ENCODE results near the gene ADPRS. TPM values are rescaled to one million over a fixed set of nuclear protein-coding genes. Genes with fewer than 3 reads are reported as not detected.

Gene ADPRS
- total RNA-seq, 5 donors from 2014 or later (not counting 1 experiment from before 2014, with no cell fraction given): 19.0 to 30.2 (median 28.1) TPM

- peak in 1 of 35 experiments; percentile 8 for DNase-seq
- H3K27me3 Mint-ChIP-seq: peaks cover 4 to 9% of the 10 kb centered on the region in 2 donors
- H3K9me3 Mint-ChIP-seq: no peaks in the 10 kb centered on the region
- WGBS (ENCODE audit: insufficient coverage): 83% methylated on average over 1 of the region's 4 CpGs
- Histone ChIP-seq H3K4me3 (ENCODE audit: control insufficient read depth in 1 of 2, extremely low read depth in 1 of 2, low read length in 1 of 2) (no peak overlapping the region), H3K27me3 (replicated peaks in 1 of 2; ENCODE audit: control insufficient read depth in 2 of 2, extremely low read depth in 1 of 2, insufficient read depth in 2 of 2, low read length in 1 of 2) (peaks cover 0 to 19% of the 10 kb centered on the region in 2 experiments), H3K27ac (ENCODE audit: low read length) (no peak overlapping the region), H3K9me3 (no peaks in the 10 kb centered on the region), H3K36me3 (ENCODE audit: control insufficient read depth in 2 of 2, extremely low read depth in 1 of 2, insufficient read depth in 1 of 2, low read length in 1 of 2) (peaks cover 3 to 48% of the 10 kb centered on the region in 2 donors), H3K4me1 (ENCODE audit: control insufficient read depth in 1 of 2, extremely low read depth in 1 of 2, insufficient read depth in 2 of 2, low read length in 2 of 2) (peaks cover 8 to 39% of the 10 kb centered on the region in 2 experiments)
- CTCF ChIA-PET: interaction anchor here in 1 of 2 donors (1.2 kb wide), 1 partner anchor 61 kb away, joined by 3 read pairs; no protein-coding TSS in a partner anchor
- ATAC-seq (replicated peaks in 1 of 4): no peak
- peaks cover 14% of the 10 kb centered on the region for H3K36me3 Mint-ChIP-seq
- peaks cover 22 to 29% (median 28%) of the 10 kb centered on the region in 3 donors for H3K4me1 Mint-ChIP-seq
- H3K4me3 Mint-ChIP-seq: peak overlapping the region in 2 of 3 donors; percentile 34 to 43
- POLR2A ChIA-PET: interaction anchor here (0.6 to 0.7 kb wide), 2 partner anchors 53 to 216 kb away, joined by 3 read pairs; no protein-coding TSS in a partner anchor
- H3K27ac Mint-ChIP-seq: no peak overlapping the region
Observed at GRCh38 chr1:36091141-36091540, 2.4 kb downstream of the ADPRS start.

GRCh38 chr1:36091698-36092097 is 3.0 kb downstream of the ADPRS start:
- H3K9me3 Mint-ChIP-seq: no peaks in the 10 kb centered on the region
- peak in 2 of 35 experiments; percentile 2 to 16 for DNase-seq
- peaks cover 22 to 29% (median 28%) of the 10 kb centered on the region in 3 donors for H3K4me1 Mint-ChIP-seq
- POLR2A ChIA-PET: interaction anchor here in 1 of 2 donors (0.6 kb wide), 1 partner anchor 350 kb away, joined by 7 read pairs; no protein-coding TSS in a partner anchor
- peak overlapping the region in 1 of 2 donors; percentile 11 for H3K27ac Mint-ChIP-seq
- 94% methylated on average over 12 of the region's 13 CpGs for WGBS (ENCODE audit: insufficient coverage)
- Histone ChIP-seq H3K9me3 (no peaks in the 10 kb centered on the region), H3K27me3 (replicated peaks in 1 of 2; ENCODE audit: control insufficient read depth in 2 of 2, extremely low read depth in 1 of 2, insufficient read depth in 2 of 2, low read length in 1 of 2) (peaks cover 0 to 13% of the 10 kb centered on the region in 2 experiments), H3K4me3 (ENCODE audit: control insufficient read depth in 1 of 2, extremely low read depth in 1 of 2, low read length in 1 of 2) (no peak overlapping the region), H3K4me1 (ENCODE audit: control insufficient read depth in 1 of 2, extremely low read depth in 1 of 2, insufficient read depth in 2 of 2, low read length in 2 of 2) (peaks cover 8 to 39% of the 10 kb centered on the region in 2 experiments), H3K27ac (ENCODE audit: low read length) (no peak overlapping the region), H3K36me3 (ENCODE audit: control insufficient read depth in 2 of 2, extremely low read depth in 1 of 2, insufficient read depth in 1 of 2, low read length in 1 of 2) (peaks cover 6 to 52% of the 10 kb centered on the region in 2 donors)
- H3K36me3 Mint-ChIP-seq: peaks cover 14% of the 10 kb centered on the region
- CTCF ChIA-PET: interaction anchor here in 1 of 2 donors (1.2 kb wide), 1 partner anchor 60 kb away, joined by 3 read pairs; no protein-coding TSS in a partner anchor
- H3K27me3 Mint-ChIP-seq: peaks cover 0 to 4% of the 10 kb centered on the region in 2 donors
- peak overlapping the region in 2 of 3 donors; percentile 34 to 43 for H3K4me3 Mint-ChIP-seq
- ATAC-seq (replicated peaks in 1 of 4): no peak

GRCh38 chr1:36092166-36092797 is 3.6 kb downstream of the ADPRS start:
- Mint-ChIP-seq H3K27ac (no peak overlapping the region), H3K4me1 (peaks cover 17 to 26% (median 24%) of the 10 kb centered on the region in 3 donors)
- WGBS (ENCODE audit: insufficient coverage): 98% methylated on average over 12 of the region's 17 CpGs

GRCh38 chr1:36092798-36093185 is 4.1 kb downstream of the ADPRS start:
- H3K4me3 Mint-ChIP-seq: no peak overlapping the region
- H3K9me3 Mint-ChIP-seq: no peaks in the 10 kb centered on the region
- no peaks in the 10 kb centered on the region for H3K27me3 Mint-ChIP-seq
- DNase-seq (peak in 2 of 35 experiments; percentile 9 to 11), ATAC-seq (replicated peaks in 1 of 4) (no peak)
- peaks cover 14% of the 10 kb centered on the region for H3K36me3 Mint-ChIP-seq
- H3K4me3 ChIP-seq (ENCODE audit: control insufficient read depth in 1 of 2, extremely low read depth in 1 of 2, low read length in 1 of 2): no peak overlapping the region
- peaks cover 0 to 2% of the 10 kb centered on the region in 2 experiments for H3K27me3 ChIP-seq (replicated peaks in 1 of 2; ENCODE audit: control insufficient read depth in 2 of 2, extremely low read depth in 1 of 2, insufficient read depth in 2 of 2, low read length in 1 of 2)
- H3K27ac ChIP-seq (ENCODE audit: low read length): no peak overlapping the region
- peaks cover 8 to 38% of the 10 kb centered on the region in 2 experiments for H3K4me1 ChIP-seq (ENCODE audit: control insufficient read depth in 1 of 2, extremely low read depth in 1 of 2, insufficient read depth in 2 of 2, low read length in 2 of 2)
- ChIA-PET CTCF (no interaction called here), POLR2A (no interaction called here)
- H3K4me1 Mint-ChIP-seq: peaks cover 17 to 26% (median 24%) of the 10 kb centered on the region in 3 donors
- WGBS (ENCODE audit: insufficient coverage): 94% methylated on average over 7 of the region's 9 CpGs
- peaks cover 6 to 52% of the 10 kb centered on the region in 2 donors for H3K36me3 ChIP-seq (ENCODE audit: control insufficient read depth in 2 of 2, extremely low read depth in 1 of 2, insufficient read depth in 1 of 2, low read length in 1 of 2)
- no peaks in the 10 kb centered on the region for H3K9me3 ChIP-seq
- no peak overlapping the region for H3K27ac Mint-ChIP-seq

More at GRCh38 chr1:36092166-36092797, 3.6 kb downstream of the ADPRS start:
- peaks cover 8 to 39% of the 10 kb centered on the region in 2 experiments for H3K4me1 ChIP-seq (ENCODE audit: control insufficient read depth in 1 of 2, extremely low read depth in 1 of 2, insufficient read depth in 2 of 2, low read length in 2 of 2)
- POLR2A ChIA-PET: interaction anchor here in 1 of 2 donors (0.6 kb wide), 1 partner anchor 349 kb away, joined by 7 read pairs; no protein-coding TSS in a partner anchor
- ATAC-seq (replicated peaks in 1 of 4): no peak
- H3K27ac ChIP-seq (ENCODE audit: low read length): no peak overlapping the region
- H3K36me3 ChIP-seq (ENCODE audit: control insufficient read depth in 2 of 2, extremely low read depth in 1 of 2, insufficient read depth in 1 of 2, low read length in 1 of 2): peaks cover 6 to 52% of the 10 kb centered on the region in 2 donors
- Mint-ChIP-seq H3K9me3 (no peaks in the 10 kb centered on the region), H3K36me3 (peaks cover 14% of the 10 kb centered on the region), H3K4me3 (peak overlapping the region in 1 of 3 donors; percentile 43), H3K27me3 (no peaks in the 10 kb centered on the region)
- H3K4me3 ChIP-seq (ENCODE audit: control insufficient read depth in 1 of 2, extremely low read depth in 1 of 2, low read length in 1 of 2): no peak overlapping the region
- peaks cover 0 to 7% of the 10 kb centered on the region in 2 experiments for H3K27me3 ChIP-seq (replicated peaks in 1 of 2; ENCODE audit: control insufficient read depth in 2 of 2, extremely low read depth in 1 of 2, insufficient read depth in 2 of 2, low read length in 1 of 2)
- peak in 2 of 35 experiments; percentile 7 to 11 for DNase-seq
- CTCF ChIA-PET: no interaction called here
- H3K9me3 ChIP-seq: no peaks in the 10 kb centered on the region

- H3K36me3 Mint-ChIP-seq: peaks cover 14% of the 10 kb centered on the region
- WGBS (ENCODE audit: insufficient coverage): 98% methylated on average over 7 of the region's 7 CpGs
- POLR2A ChIA-PET: no interaction called here
- H3K9me3 ChIP-seq: no peaks in the 10 kb centered on the region
- no peaks in the 10 kb centered on the region for H3K27me3 Mint-ChIP-seq
- H3K27ac Mint-ChIP-seq: no peak overlapping the region
- H3K4me1 Mint-ChIP-seq: peaks cover 17 to 26% (median 22%) of the 10 kb centered on the region in 3 donors
- no peaks in the 10 kb centered on the region for H3K9me3 Mint-ChIP-seq
- CTCF ChIA-PET: no interaction called here
- no peak overlapping the region for H3K27ac ChIP-seq (ENCODE audit: low read length)
- H3K4me3 Mint-ChIP-seq: no peak overlapping the region
- H3K27me3 ChIP-seq (replicated peaks in 1 of 2; ENCODE audit: control insufficient read depth in 2 of 2, extremely low read depth in 1 of 2, insufficient read depth in 2 of 2, low read length in 1 of 2): no peaks in the 10 kb centered on the region
- peaks cover 6 to 52% of the 10 kb centered on the region in 2 donors for H3K36me3 ChIP-seq (ENCODE audit: control insufficient read depth in 2 of 2, extremely low read depth in 1 of 2, insufficient read depth in 1 of 2, low read length in 1 of 2)
- no peak for ATAC-seq (replicated peaks in 1 of 4)
- peaks cover 8 to 34% of the 10 kb centered on the region in 2 experiments for H3K4me1 ChIP-seq (ENCODE audit: control insufficient read depth in 1 of 2, extremely low read depth in 1 of 2, insufficient read depth in 2 of 2, low read length in 2 of 2)
- no peak overlapping the region for H3K4me3 ChIP-seq (ENCODE audit: control insufficient read depth in 1 of 2, extremely low read depth in 1 of 2, low read length in 1 of 2)
- peak in 1 of 35 experiments; percentile 8 for DNase-seq
Observed at GRCh38 chr1:36093226-36093625, 4.5 kb downstream of the ADPRS start.

GRCh38 chr1:36093929-36094328 is 5.2 kb downstream of the ADPRS start:
- ChIA-PET CTCF (interaction anchor here in 1 of 2 donors (1.5 kb wide), 1 partner anchor 94 kb away, joined by 4 read pairs; no protein-coding TSS in a partner anchor), POLR2A (no interaction called here)
- H3K27ac Mint-ChIP-seq: peak overlapping the region in 1 of 2 donors; percentile 22
- DNase-seq (peak in 1 of 35 experiments; percentile 11), ATAC-seq (replicated peaks in 1 of 4) (no peak)
- Histone ChIP-seq H3K4me3 (ENCODE audit: control insufficient read depth in 1 of 2, extremely low read depth in 1 of 2, low read length in 1 of 2) (no peak overlapping the region), H3K36me3 (ENCODE audit: control insufficient read depth in 2 of 2, extremely low read depth in 1 of 2, insufficient read depth in 1 of 2, low read length in 1 of 2) (peaks cover 6 to 52% of the 10 kb centered on the region in 2 donors), H3K4me1 (ENCODE audit: control insufficient read depth in 1 of 2, extremely low read depth in 1 of 2, insufficient read depth in 2 of 2, low read length in 2 of 2) (peaks cover 8 to 31% of the 10 kb centered on the region in 2 experiments), H3K27me3 (replicated peaks in 1 of 2; ENCODE audit: control insufficient read depth in 2 of 2, extremely low read depth in 1 of 2, insufficient read depth in 2 of 2, low read length in 1 of 2) (no peaks in the 10 kb centered on the region), H3K27ac (ENCODE audit: low read length) (no peak overlapping the region), H3K9me3 (no peaks in the 10 kb centered on the region)
- no peak overlapping the region for H3K4me3 Mint-ChIP-seq
- H3K36me3 Mint-ChIP-seq: peaks cover 14% of the 10 kb centered on the region
- H3K27me3 Mint-ChIP-seq: no peaks in the 10 kb centered on the region
- 89% methylated on average over 1 of the region's 3 CpGs for WGBS (ENCODE audit: insufficient coverage)
- peaks cover 17 to 24% (median 22%) of the 10 kb centered on the region in 3 donors for H3K4me1 Mint-ChIP-seq
- H3K9me3 Mint-ChIP-seq: no peaks in the 10 kb centered on the region

Measured in T-cell (primary cell).